RWPE1 (cell line): ENCODE measurements around the gene CTAG1B.
"Not testable (repeated sequence)": the region's sequence is repeated elsewhere in the genome, so short reads cannot be mapped to it uniquely, and the experiment has no call there.

ENCODE experiments used
- CTCF ChIA-PET: fragments of 350-600 bp; sonication (Branson Sonifier 250); formaldehyde crosslinking; extraction: SDS; loops from one replicate; lab custom pipeline; 2021; lab: Yijun Ruan, JAX
- POLR2A ChIA-PET: fragments of 400-600 bp; formaldehyde crosslinking; extraction: SDS; loops from one replicate; lab custom pipeline; 2020; ENCODE audit warnings: antibody characterized with exemption; ENCODE audit not compliant: low non-redundant PET; lab: Yijun Ruan, JAX
- DNase-seq: peaks from one replicate; pipeline ENCODE4 v3.0.0; 2012; ENCODE audit warnings: low spot score
- H3K27ac ChIP-seq: fragments of 450-650 bp; 2 replicates; pipeline ENCODE4 v1.5.1; 2017
- CTCF ChIP-seq: fragments of 450-650 bp; conservative IDR thresholded peaks from 2 replicates; pipeline ENCODE4 v1.5.1; 2017; ENCODE audit warnings: low read depth, mild to moderate bottlenecking

CTAG1B gene

GRCh38 chrX:154593201-154593600 is 25.9 kb downstream of the CTAG1B start:
- DNase-seq = no peak
- ChIA-PET POLR2A (no interaction called here), CTCF (no interaction called here)
- no peak for TF ChIP-seq CTCF
- H3K27ac ChIP-seq = no peak overlapping the region

DNA sequence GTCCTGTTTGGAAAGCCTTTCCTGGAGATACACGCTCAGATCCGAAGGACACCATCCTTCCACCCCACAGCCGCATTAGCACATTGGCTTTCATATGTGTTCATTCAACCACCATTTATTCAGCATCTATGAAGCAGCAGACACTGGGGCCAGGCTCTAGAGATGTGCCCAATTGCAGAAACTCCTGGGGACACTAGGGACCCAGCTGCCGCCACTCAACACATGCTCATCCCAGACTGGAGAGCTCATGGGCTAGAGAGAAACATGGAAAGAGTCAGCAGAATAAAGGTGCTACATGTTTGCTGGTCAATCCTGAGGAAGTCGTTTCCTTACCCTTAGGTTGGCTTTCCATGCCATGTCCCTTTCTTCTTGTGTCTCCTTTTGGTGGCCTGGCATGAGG is 26.6 kb downstream of the CTAG1B start:
- CTCF ChIA-PET = no interaction called here
- no peak for DNase-seq
- no peak for TF ChIP-seq CTCF
- no peak overlapping the region for H3K27ac ChIP-seq
- POLR2A ChIA-PET = no interaction called here

DNA sequence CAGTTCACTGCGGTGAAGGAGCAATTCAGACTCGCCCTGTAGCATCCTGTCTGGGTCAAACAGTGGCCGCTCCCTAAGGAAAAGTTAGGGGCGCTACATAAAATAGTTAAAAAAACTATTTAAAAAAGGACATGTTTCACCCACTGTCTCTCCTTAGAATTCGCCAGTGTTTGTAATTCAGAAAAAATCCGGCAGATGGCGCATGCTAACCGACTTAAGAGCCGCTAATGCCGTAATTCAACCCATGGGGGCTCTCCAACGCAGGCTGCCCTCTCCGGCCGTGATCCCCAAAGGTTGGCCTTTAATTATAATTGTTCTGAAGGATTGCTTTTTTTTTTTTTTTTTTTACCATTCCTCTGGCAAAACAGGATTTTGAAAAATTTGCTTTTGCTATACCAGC is 28.7 kb downstream of the CTAG1B start:
- CTCF ChIA-PET, DNase-seq, H3K27ac ChIP-seq, POLR2A ChIA-PET: not testable (repeated sequence)

DNA sequence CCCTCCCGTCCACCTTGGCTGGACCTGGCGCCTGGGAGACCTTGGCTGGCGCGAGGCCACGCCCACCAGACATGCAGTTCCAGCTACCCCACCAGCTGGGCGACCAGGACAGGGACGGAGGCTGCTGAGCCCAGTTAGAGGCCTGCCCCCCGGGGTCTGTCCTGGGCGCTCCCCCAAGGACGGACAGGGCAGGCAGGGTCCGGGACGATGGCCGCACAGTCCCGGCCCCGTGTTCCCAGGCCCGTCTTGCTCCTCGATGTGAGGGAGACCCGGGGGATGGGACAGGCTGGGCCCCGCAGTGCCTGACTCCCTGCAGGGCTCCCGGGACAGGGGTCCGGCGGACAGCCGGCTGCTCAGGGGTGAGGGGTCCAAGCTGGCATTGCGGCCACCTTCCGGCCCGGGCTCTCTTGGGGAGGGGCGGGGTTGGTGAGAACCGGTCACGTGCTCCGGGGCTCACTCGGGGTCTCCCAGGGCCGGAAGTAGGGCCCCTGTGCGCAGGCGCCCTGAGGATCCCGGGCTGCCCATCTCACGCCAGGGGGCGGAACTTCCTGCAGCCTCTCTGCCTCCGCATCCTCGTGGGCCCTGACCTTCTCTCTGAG is 34.4 kb downstream of the CTAG1B start, which contains the start of gene CTAG1A:
Gene CTAG1A (plus strand): TSS at position 549 of the 599 bp plus-strand sequence. CDS start 74 bp downstream, outside the sequence.
- CTCF ChIA-PET = not testable (repeated sequence)

GRCh38 chrX:154582994-154583393 is 36.1 kb downstream of the CTAG1B start:
- CTCF ChIA-PET, DNase-seq, H3K27ac ChIP-seq, POLR2A ChIA-PET: not testable (repeated sequence)

More for the DNA sequence above, 34.4 kb downstream of the CTAG1B start, which contains the start of gene CTAG1A:
- H3K27ac ChIP-seq, POLR2A ChIA-PET, DNase-seq: not testable (repeated sequence)

GRCh38 chrX:154575076-154575475 is 44.0 kb downstream of the CTAG1B start:
- H3K27ac ChIP-seq, POLR2A ChIA-PET, CTCF ChIA-PET, DNase-seq: not testable (repeated sequence)

DNA sequence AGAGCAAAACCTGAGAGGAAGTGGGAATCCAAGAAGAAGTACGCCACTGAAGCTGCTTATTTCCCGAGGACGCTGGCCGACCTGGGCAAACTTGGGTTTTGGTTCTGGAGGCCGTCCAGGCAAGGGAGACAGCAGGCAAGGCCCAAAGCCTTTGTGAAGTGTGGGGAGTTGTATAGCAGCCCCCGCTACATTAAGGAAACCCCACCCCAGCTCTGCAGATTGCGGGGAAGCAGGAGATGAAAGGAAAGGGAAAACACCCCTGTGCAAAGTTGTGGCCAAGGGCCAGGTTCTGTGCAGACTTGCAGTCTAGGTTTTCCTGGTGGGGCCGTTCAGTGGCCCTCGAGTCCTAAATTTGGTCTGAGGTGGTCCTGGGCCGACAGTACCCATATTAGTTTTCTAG is 46.0 kb downstream of the CTAG1B start:
- POLR2A ChIA-PET, DNase-seq, CTCF ChIA-PET, H3K27ac ChIP-seq: not testable (repeated sequence)

GRCh38 chrX:154570361-154570760 is 48.7 kb downstream of the CTAG1B start:
- POLR2A ChIA-PET, CTCF ChIA-PET, H3K27ac ChIP-seq, DNase-seq: not testable (repeated sequence)
